ENCODE data around the gene CTIF. TPM values are rescaled to one million over a fixed set of nuclear protein-coding genes. Genes with fewer than 3 reads are reported as not detected.

Gene CTIF
- total and polyA plus RNA-seq, 2 experiments from 2014 or later = 8.6 to 14.4 TPM

DNA sequence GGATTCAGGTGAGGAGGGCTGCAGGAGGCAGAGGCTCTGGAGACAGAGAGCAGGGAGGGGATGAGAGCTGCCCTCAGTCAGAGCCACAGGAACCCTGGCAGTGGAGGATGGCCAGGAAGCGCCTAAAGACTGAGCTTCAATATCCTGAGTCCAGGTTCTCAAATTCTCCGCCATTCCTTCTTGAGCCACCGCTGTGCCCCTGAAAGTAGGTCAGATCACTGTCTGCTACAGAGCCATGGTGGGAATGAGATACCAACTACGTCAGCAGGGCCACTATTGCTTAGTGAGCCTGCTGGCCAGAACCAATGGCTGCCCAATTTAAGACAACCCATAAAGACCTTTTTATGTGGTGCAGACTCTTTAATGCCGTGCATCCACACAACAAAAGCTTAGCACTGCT, 155.5 kb downstream of the CTIF start (continued):
- no peak for TF ChIP-seq EZH2phosphoT487 (IDR thresholded peaks at IDR 0.05; ENCODE audit: unreplicated experiment)
- TF ChIP-seq ZNF331 (CRISPR knock-in tag; IDR thresholded peaks at IDR 0.05; ENCODE audit: low read depth) = no peak
- TF ChIP-seq, protein P1, sequence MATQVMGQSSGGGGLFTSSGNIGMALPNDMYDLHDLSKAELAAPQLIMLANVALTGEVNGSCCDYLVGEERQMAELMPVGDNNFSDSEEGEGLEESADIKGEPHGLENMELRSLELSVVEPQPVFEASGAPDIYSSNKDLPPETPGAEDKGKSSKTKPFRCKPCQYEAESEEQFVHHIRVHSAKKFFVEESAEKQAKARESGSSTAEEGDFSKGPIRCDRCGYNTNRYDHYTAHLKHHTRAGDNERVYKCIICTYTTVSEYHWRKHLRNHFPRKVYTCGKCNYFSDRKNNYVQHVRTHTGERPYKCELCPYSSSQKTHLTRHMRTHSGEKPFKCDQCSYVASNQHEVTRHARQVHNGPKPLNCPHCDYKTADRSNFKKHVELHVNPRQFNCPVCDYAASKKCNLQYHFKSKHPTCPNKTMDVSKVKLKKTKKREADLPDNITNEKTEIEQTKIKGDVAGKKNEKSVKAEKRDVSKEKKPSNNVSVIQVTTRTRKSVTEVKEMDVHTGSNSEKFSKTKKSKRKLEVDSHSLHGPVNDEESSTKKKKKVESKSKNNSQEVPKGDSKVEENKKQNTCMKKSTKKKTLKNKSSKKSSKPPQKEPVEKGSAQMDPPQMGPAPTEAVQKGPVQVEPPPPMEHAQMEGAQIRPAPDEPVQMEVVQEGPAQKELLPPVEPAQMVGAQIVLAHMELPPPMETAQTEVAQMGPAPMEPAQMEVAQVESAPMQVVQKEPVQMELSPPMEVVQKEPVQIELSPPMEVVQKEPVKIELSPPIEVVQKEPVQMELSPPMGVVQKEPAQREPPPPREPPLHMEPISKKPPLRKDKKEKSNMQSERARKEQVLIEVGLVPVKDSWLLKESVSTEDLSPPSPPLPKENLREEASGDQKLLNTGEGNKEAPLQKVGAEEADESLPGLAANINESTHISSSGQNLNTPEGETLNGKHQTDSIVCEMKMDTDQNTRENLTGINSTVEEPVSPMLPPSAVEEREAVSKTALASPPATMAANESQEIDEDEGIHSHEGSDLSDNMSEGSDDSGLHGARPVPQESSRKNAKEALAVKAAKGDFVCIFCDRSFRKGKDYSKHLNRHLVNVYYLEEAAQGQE (IDR thresholded peaks at IDR 0.05; ENCODE audit: unreplicated experiment) = no peak
- TF ChIP-seq STAT1 (IDR thresholded peaks at IDR 0.05; ENCODE audit: unreplicated experiment) = no peak
- TF ChIP-seq NANOG (IDR thresholded peaks at IDR 0.05; ENCODE audit: borderline replicate concordance) = no peak
- TF ChIP-seq POLR2AphosphoS5 (IDR thresholded peaks at IDR 0.05; ENCODE audit: low read depth) = no peak
- no peak for TF ChIP-seq EZH2 (IDR thresholded peaks at IDR 0.05; ENCODE audit: low read depth, unreplicated experiment)
- no peak for TF ChIP-seq ZNF114 (CRISPR knock-in tag; IDR thresholded peaks at IDR 0.05)

DNA sequence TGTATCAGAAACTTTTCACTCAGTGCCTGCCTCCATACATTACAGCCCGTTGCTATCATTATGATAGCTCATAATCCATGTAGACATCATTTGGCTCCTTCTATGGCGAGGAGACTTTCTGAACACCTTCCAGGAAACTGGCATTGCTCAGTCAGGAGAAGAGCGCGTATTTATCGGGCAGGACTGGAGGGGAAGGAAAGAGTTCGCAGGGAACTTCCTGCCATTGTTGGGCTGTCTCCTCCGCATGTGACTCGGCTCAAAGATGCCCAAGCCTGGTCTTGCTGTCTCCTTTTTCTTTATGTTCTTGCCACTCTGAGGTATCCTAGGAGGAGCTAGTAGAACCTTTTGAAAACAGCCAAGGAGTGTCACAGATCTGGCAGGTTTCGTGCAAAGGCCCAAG, 156.8 kb downstream of the CTIF start:
- no peaks in the 10 kb centered on the region for H4K20me1 ChIP-seq (replicated peaks; ENCODE audit: insufficient read depth)
- no peak for ATAC-seq
- no peak overlapping the region for H3K4me3 ChIP-seq
- H3K27me3 Mint-ChIP-seq (ENCODE audit: insufficient read depth, low read depth, poor library complexity) = peaks cover 2% of the 10 kb centered on the region
- DNase-seq (ENCODE audit: low spot score) = no peak
- H3K4me3 Mint-ChIP-seq = no peak overlapping the region
- peaks cover 2% of the 10 kb centered on the region; the same call in 2 of the 3 replicates for H3K4me1 Mint-ChIP-seq
- H2AFZ ChIP-seq = no peak overlapping the region
- H3K36me3 Mint-ChIP-seq (ENCODE audit: low read depth) = no peaks in the 10 kb centered on the region
- no peaks in the 10 kb centered on the region for H3K9me3 Mint-ChIP-seq
- no peaks in the 10 kb centered on the region for H3F3A ChIP-seq (replicated peaks; ENCODE audit: low read depth)
- H3K27ac ChIP-seq (ENCODE audit: low read depth) = no peak overlapping the region
- H3K36me3 ChIP-seq (ENCODE audit: insufficient read depth) = no peaks in the 10 kb centered on the region
- no peaks in the 10 kb centered on the region for H3K79me2 ChIP-seq (replicated peaks; ENCODE audit: insufficient read depth)
- H3K4me1 ChIP-seq (ENCODE audit: insufficient read depth) = no peaks in the 10 kb centered on the region
- H3K4me2 ChIP-seq = no peak overlapping the region
- no peaks in the 10 kb centered on the region for H3K27me3 ChIP-seq (ENCODE audit: insufficient read depth)
- 0 out of 2 replicates have a peak, but pooled peaks cover 4% of the 10 kb centered on the region for H3K9me2 ChIP-seq (ENCODE audit: insufficient read depth)
- TF ChIP-seq CREB1 (CRISPR knock-in tag; IDR thresholded peaks at IDR 0.05; ENCODE audit: low read depth) (no peak), JUNB (IDR thresholded peaks at IDR 0.05; ENCODE audit: unreplicated experiment) (no peak)
- H3K27ac Mint-ChIP-seq = no peak overlapping the region

- no peak overlapping the region for H3K27ac Mint-ChIP-seq
- TF ChIP-seq CTCF (conservative IDR thresholded peaks at IDR 0.05; ENCODE audit: low read depth in 2 of 2) = no peak
Observed at GRCh38 chr18:48696218-48696617, 157.4 kb downstream of the CTIF start.

More at GRCh38 chr18:48696218-48696617, 157.4 kb downstream of the CTIF start:
- H3K4me3 ChIP-seq = no peak overlapping the region
- no peaks in the 10 kb centered on the region for H3K4me1 ChIP-seq (ENCODE audit: insufficient read depth)
- Mint-ChIP-seq H3K4me3 (no peak overlapping the region), H3K36me3 (ENCODE audit: low read depth) (no peaks in the 10 kb centered on the region), H3K4me1 (peaks cover 2% of the 10 kb centered on the region; the same call in 2 of the 3 replicates), H3K9me3 (no peaks in the 10 kb centered on the region), H3K27me3 (ENCODE audit: insufficient read depth, low read depth, poor library complexity) (peaks cover 2% of the 10 kb centered on the region)
- H3K36me3 ChIP-seq (ENCODE audit: insufficient read depth) = no peaks in the 10 kb centered on the region
- ATAC-seq = no peak
- H3F3A ChIP-seq (replicated peaks; ENCODE audit: low read depth) = no peaks in the 10 kb centered on the region
- no peaks in the 10 kb centered on the region for H4K20me1 ChIP-seq (replicated peaks; ENCODE audit: insufficient read depth)
- 0 out of 2 replicates have a peak, but pooled peaks cover 4% of the 10 kb centered on the region for H3K9me2 ChIP-seq (ENCODE audit: insufficient read depth)
- H3K79me2 ChIP-seq (replicated peaks; ENCODE audit: insufficient read depth) = no peaks in the 10 kb centered on the region
- no peaks in the 10 kb centered on the region for H3K27me3 ChIP-seq (ENCODE audit: insufficient read depth)
- H3K27ac ChIP-seq (ENCODE audit: low read depth) = no peak overlapping the region
- DNase-seq (ENCODE audit: low spot score) = no peak
- H3K4me2 ChIP-seq = no peak overlapping the region
- no peak overlapping the region for H2AFZ ChIP-seq
